SK-N-SH (cell line): ENCODE results near the gene ERMARD. TPM values are rescaled to one million over a fixed set of nuclear protein-coding genes. Genes with fewer than 3 reads are reported as not detected.

Source experiments
- CTCF ChIA-PET: fragments of 300-600, 350-600 bp; formaldehyde crosslinking; extraction: SDS; loops from one replicate; lab custom pipeline; 2021; lab: Yijun Ruan, JAX
- POLR2A ChIA-PET: fragments of 350-600 bp; sonication (Branson Sonifier 250); formaldehyde crosslinking; extraction: SDS; loops from one replicate; lab custom pipeline; 2020; ENCODE audit warnings: antibody characterized with exemption, inconsistent platforms; lab: Yijun Ruan, JAX
- DNase-seq: peaks from one replicate; pipeline ENCODE4 v3.0.0; 2012
- H2AFZ ChIP-seq: fragments of 200-600 bp; sonication (generic); 2 replicates; pipeline ENCODE4 v1.8.1; 2016; ENCODE audit warnings: antibody characterized with exemption, mild to moderate bottlenecking, low read depth
- H3F3A ChIP-seq: fragments of 200-600 bp; sonication (generic); replicated peaks from 2 replicates; pipeline ENCODE3; 2016; ENCODE audit warnings: antibody characterized with exemption, mild to moderate bottlenecking; ENCODE audit not compliant: insufficient read depth
- H3K27ac ChIP-seq, 2 experiments: fragments of 200-500 bp in 1 of 2; fragments of 200-600 bp in 1 of 2; sonication (Bioruptor generic) in 1 of 2; sonication (generic), shearing (Covaris generic) in 1 of 2; 2 replicates each; pipeline versions ENCODE4 v1.5.1 to v1.6.1; 2014 to 2016; ENCODE audit warnings: low read depth in 2 of 2, inconsistent platforms in 1 of 2, low read length in 1 of 2, mild to moderate bottlenecking in 1 of 2, mixed read lengths in 1 of 2
- H3K27me3 ChIP-seq: fragments of 200-600 bp; sonication (generic), shearing (Covaris generic); 2 replicates; pipeline ENCODE4 v1.6.1; 2016; ENCODE audit warnings: mixed run types; ENCODE audit not compliant: insufficient read depth
- H3K36me3 ChIP-seq, 2 experiments: fragments of 200-500 bp in 1 of 2; fragments of 200-600 bp in 1 of 2; sonication (Bioruptor generic) in 1 of 2; sonication (generic) in 1 of 2; replicated peaks in 1 of 2; 2 replicates each; pipeline versions ENCODE3 to v1.5.1; 2014 to 2016; ENCODE audit warnings: low read length in 1 of 2, mild to moderate bottlenecking in 1 of 2; ENCODE audit not compliant: insufficient read depth in 2 of 2, control insufficient read depth in 1 of 2
- H3K4me1 ChIP-seq, 2 experiments: fragments of 200-500 bp in 1 of 2; fragments of 200-600 bp in 1 of 2; sonication (Bioruptor generic) in 1 of 2; sonication (generic), shearing (Covaris generic) in 1 of 2; 2 replicates each; pipeline versions ENCODE4 v1.5.1 to v1.6.1; 2014 to 2016; ENCODE audit warnings: low read depth in 1 of 2, low read length in 1 of 2, mixed run types in 1 of 2; ENCODE audit not compliant: insufficient read depth in 2 of 2, control insufficient read depth in 1 of 2
- H3K4me2 ChIP-seq: fragments of 200-600 bp; sonication (generic), shearing (Covaris generic); 2 replicates; pipeline ENCODE4 v1.6.1; 2017; ENCODE audit warnings: mixed run types
- H3K4me3 ChIP-seq, 2 experiments: fragments of 200-500 bp in 1 of 2; fragments of 200-600 bp in 1 of 2; sonication (Bioruptor generic) in 1 of 2; sonication (generic), shearing (Covaris generic) in 1 of 2; 2 replicates each; pipeline versions ENCODE4 v1.5.1 to v1.8.1; 2014 to 2016; ENCODE audit warnings: low read depth in 2 of 2, inconsistent platforms in 1 of 2, low read length in 1 of 2, mild to moderate bottlenecking in 1 of 2, mixed read lengths in 1 of 2, moderate library complexity in 1 of 2
- H3K79me2 ChIP-seq: fragments of 200-600 bp; sonication (generic); 2 replicates; pipeline ENCODE4 v1.8.1; 2017; ENCODE audit warnings: mild to moderate bottlenecking; ENCODE audit not compliant: insufficient read depth
- H3K9ac ChIP-seq: fragments of 200-600 bp; sonication (generic); 2 replicates; pipeline ENCODE4 v1.6.1; 2017; ENCODE audit warnings: mixed run types
- H3K9me2 ChIP-seq: fragments of 200-600 bp; sonication (generic); 2 replicates; pipeline ENCODE4 v1.6.1; 2017; ENCODE audit warnings: mixed run types
- H3K9me3 ChIP-seq: fragments of 200-600 bp; sonication (generic); 2 replicates; pipeline ENCODE4 v1.6.1; 2017; ENCODE audit warnings: mixed run types, mild to moderate bottlenecking, moderate library complexity
- H4K20me1 ChIP-seq: fragments of 200-600 bp; sonication (generic); 2 replicates; pipeline ENCODE4 v1.6.1; 2017; ENCODE audit warnings: mild to moderate bottlenecking, mixed run types; ENCODE audit not compliant: insufficient read depth
- ELF1 ChIP-seq: IDR thresholded peaks from 2 replicates; pipeline ENCODE4 v1.4.0; 2012
- EP300 ChIP-seq, 2 experiments: IDR thresholded peaks; 2 replicates each; pipeline versions ENCODE4 v1.4.0 to v1.6.1; 2012; ENCODE audit warnings: borderline replicate concordance in 1 of 2, low read depth in 1 of 2, low read length in 1 of 2
- FOSL2 ChIP-seq: IDR thresholded peaks from 2 replicates; pipeline ENCODE4 v1.4.0; 2012; ENCODE audit warnings: low read depth, mild to moderate bottlenecking, moderate library complexity, borderline replicate concordance
- FOXJ3 ChIP-seq: sonication (generic); formaldehyde crosslinking; IDR thresholded peaks from 2 replicates; pipeline ENCODE4 v1.5.1; 2020; ENCODE audit warnings: mild to moderate bottlenecking, missing genetic modification reagents
- GABPA ChIP-seq: IDR thresholded peaks from 2 replicates; pipeline ENCODE4 v1.4.0; 2012; ENCODE audit warnings: low read depth, mild to moderate bottlenecking
- JUND ChIP-seq: IDR thresholded peaks from 2 replicates; pipeline ENCODE4 v1.4.0; 2012
- MEF2A ChIP-seq: IDR thresholded peaks from 2 replicates; pipeline ENCODE4 v1.4.0; 2012; ENCODE audit warnings: low read depth, borderline replicate concordance
- NRF1 ChIP-seq: IDR thresholded peaks from 2 replicates; pipeline ENCODE4 v1.6.1; 2012; ENCODE audit warnings: low read depth, mild to moderate bottlenecking, low read length
- RCOR1 ChIP-seq: fragments of 150-350 bp; IDR thresholded peaks from 2 replicates; pipeline ENCODE4 v1.6.1; 2017; ENCODE audit warnings: antibody characterized with exemption, low read length
- SMC3 ChIP-seq: IDR thresholded peaks from 2 replicates; pipeline ENCODE4 v1.6.1; 2012; ENCODE audit warnings: low read depth, low read length, improper control_type of control experiment
- TAF1 ChIP-seq: IDR thresholded peaks from 2 replicates; pipeline ENCODE4 v1.6.1; 2012; ENCODE audit warnings: low read depth, mild to moderate bottlenecking, low read length, moderate library complexity, borderline replicate concordance
- USF1 ChIP-seq: IDR thresholded peaks from 2 replicates; pipeline ENCODE4 v1.4.0; 2012; ENCODE audit warnings: low read depth, borderline replicate concordance
- ZBTB33 ChIP-seq: IDR thresholded peaks from 2 replicates; pipeline ENCODE4 v1.4.0; 2012; ENCODE audit warnings: low read depth, borderline replicate concordance
- WGBS: methylation state at CpG from one replicate; pipeline ENCODE4 v1.1.6; 2017; ENCODE audit warnings: low lambda C conversion rate; 5-methylcytosine and 5-hydroxymethylcytosine counted together
- polyA plus RNA-seq, 3 experiments: library from polyadenylated mRNA; depleted of rRNA; stranded (reverse); fragments of >200 nt; gene quantifications; 2 replicates each; pipeline ENCODE4 v1.2.3, GENCODE V29; 2012
- TF ChIP-seq, protein P1 (sequence below): fragments of 200-600 bp; sonication (generic); IDR thresholded peaks from 2 replicates; pipeline ENCODE4 v1.6.1; 2017; ENCODE audit warnings: antibody characterized with exemption, mild to moderate bottlenecking, moderate library complexity

Gene ERMARD
- polyA plus RNA-seq, 1 of the 3 experiments (the other 2 are of a cell fraction) = 43.2 TPM

DNA sequence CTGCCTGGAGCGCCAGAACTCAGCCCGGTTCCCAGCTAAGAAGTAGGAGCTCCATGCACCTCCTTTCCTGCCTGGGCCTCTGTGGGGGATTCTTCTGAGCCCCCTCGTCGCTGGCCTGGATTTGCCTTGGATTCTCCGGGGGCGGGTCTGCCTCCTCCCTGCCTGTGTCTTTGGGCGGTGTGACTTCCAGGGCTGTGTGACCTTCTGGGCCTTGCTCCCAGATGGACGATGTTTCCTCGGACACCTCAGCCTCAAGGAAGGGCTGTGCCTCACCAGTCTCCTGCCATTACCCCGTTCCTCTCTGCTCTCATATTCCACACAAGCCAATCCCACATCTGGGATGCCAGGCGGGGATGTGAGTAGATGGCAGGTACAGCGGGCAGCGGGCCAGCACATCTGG lies 76.8 kb downstream of the ERMARD start:
- WGBS = 43% methylated on average over 7 of the region's 13 CpGs
- TF ChIP-seq EP300 (IDR thresholded peaks at IDR 0.05; ENCODE audit: borderline replicate concordance in 1 of 2, low read depth in 1 of 2, low read length in 1 of 2) = no peak
- TF ChIP-seq RCOR1 = no peak
- TF ChIP-seq NRF1 = no peak
- no peak for TF ChIP-seq USF1
- TF ChIP-seq SMC3 = no peak
- TF ChIP-seq FOSL2 = no peak
- TF ChIP-seq, protein P1, sequence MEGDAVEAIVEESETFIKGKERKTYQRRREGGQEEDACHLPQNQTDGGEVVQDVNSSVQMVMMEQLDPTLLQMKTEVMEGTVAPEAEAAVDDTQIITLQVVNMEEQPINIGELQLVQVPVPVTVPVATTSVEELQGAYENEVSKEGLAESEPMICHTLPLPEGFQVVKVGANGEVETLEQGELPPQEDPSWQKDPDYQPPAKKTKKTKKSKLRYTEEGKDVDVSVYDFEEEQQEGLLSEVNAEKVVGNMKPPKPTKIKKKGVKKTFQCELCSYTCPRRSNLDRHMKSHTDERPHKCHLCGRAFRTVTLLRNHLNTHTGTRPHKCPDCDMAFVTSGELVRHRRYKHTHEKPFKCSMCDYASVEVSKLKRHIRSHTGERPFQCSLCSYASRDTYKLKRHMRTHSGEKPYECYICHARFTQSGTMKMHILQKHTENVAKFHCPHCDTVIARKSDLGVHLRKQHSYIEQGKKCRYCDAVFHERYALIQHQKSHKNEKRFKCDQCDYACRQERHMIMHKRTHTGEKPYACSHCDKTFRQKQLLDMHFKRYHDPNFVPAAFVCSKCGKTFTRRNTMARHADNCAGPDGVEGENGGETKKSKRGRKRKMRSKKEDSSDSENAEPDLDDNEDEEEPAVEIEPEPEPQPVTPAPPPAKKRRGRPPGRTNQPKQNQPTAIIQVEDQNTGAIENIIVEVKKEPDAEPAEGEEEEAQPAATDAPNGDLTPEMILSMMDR = no peak
- no peak for TF ChIP-seq ELF1
- TF ChIP-seq JUND = no peak
- no peak for TF ChIP-seq TAF1
- TF ChIP-seq FOXJ3 (CRISPR knock-in tag) = no peak
- no peak for TF ChIP-seq GABPA
- no peak for TF ChIP-seq ZBTB33
- TF ChIP-seq MEF2A = no peak

More for the DNA sequence above, 76.8 kb downstream of the ERMARD start:
- Histone ChIP-seq H3K4me2 (no peak overlapping the region), H3K27me3 (no peaks in the 10 kb centered on the region; the same call in 1 of the 2 replicates), H3K9me3 (no peaks in the 10 kb centered on the region), H3K79me2 (no peaks in the 10 kb centered on the region), H3K9me2 (no peaks in the 10 kb centered on the region), H3F3A (no peaks in the 10 kb centered on the region), H2AFZ (no peak overlapping the region), H3K9ac (no peak overlapping the region), H3K4me1 (peaks cover 2 to 3% of the 10 kb centered on the region in 2 experiments; a peak in 2 of 4 replicates), H4K20me1 (no peaks in the 10 kb centered on the region), H3K4me3 (no peak overlapping the region), H3K27ac (no peak overlapping the region), H3K36me3 (no peaks in the 10 kb centered on the region)
- no peak for DNase-seq
- ChIA-PET POLR2A (no interaction called here), CTCF (interaction anchor here (1.0 to 2.1 kb wide), 5 partner anchors 9 to 702 kb away, joined by 3 to 8 read pairs (median 6); no protein-coding TSS in a partner anchor)
